ENCODE measurements around the gene HOXC6. TPM values are rescaled to one million over a fixed set of nuclear protein-coding genes. Genes with fewer than 3 reads are reported as not detected.
A peak's percentile ranks its signal among the peaks of the same experiment; 100 is the strongest.

HOXC6 gene
- total and polyA plus RNA-seq, 2 of the 8 experiments (the other 6 are each of a cell fraction or from before 2014, with no cell fraction given): not detected

DNA sequence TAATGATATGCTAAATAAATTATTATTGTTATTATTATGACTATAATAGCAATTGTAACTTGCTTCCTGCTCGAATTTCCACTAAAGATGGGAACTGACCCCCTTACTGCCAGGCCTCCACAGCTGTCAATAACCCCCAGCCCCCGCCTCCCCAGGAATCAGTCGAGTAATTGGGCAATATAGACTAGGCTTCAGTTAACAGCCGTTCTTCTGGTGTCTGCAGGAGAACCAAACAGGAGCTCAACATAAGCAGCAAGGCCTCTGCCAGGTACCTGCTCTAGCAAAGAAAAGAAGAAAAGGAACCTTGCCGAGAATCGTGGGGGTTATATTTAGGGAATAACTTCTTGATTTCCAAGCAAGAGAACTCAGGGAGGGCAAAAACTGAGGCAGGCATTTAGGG, 47.2 kb downstream of the HOXC6 start:
- Histone ChIP-seq H3K79me1 (ENCODE audit: low read depth, low read length) (no peaks in the 10 kb centered on the region), H3K23me2 (ENCODE audit: low read depth, low read length) (no peaks in the 10 kb centered on the region), H3K9ac (replicated peaks in 1 of 4; ENCODE audit: extremely low read depth in 1 of 4, low read depth in 3 of 4, low read length in 3 of 4) (no peak overlapping the region), H2AFZ (ENCODE audit: low read length) (no peak overlapping the region), H4K5ac (ENCODE audit: insufficient read length, low read depth, low read length) (no peak overlapping the region), H3K18ac (ENCODE audit: extremely low read depth, low read length) (no peak overlapping the region), H3K56ac (replicated peaks; ENCODE audit: insufficient read length, low read depth, low read length) (no peak overlapping the region), H3K9me3 (ENCODE audit: insufficient read depth in 2 of 2, low read depth in 1 of 2, low read length in 1 of 2) (no peaks in the 10 kb centered on the region), H3K4me3 (ENCODE audit: extremely low read depth in 1 of 4, insufficient read depth in 2 of 4, low read depth in 3 of 4, low read length in 4 of 4) (peak overlapping the region in 1 of 4 experiments; percentile 25; a peak in 1 of 8 replicates), H2AK5ac (ENCODE audit: low read depth, low read length) (no peak overlapping the region), H4K8ac (ENCODE audit: extremely low read depth, insufficient read depth, low read length) (no peak overlapping the region), H2BK5ac (ENCODE audit: low read depth, low read length) (no peak overlapping the region), H3K27ac (ENCODE audit: low read depth, low read length) (no peak overlapping the region), H3K36me3 (ENCODE audit: control insufficient read depth in 2 of 4, insufficient read depth in 4 of 4, low read length in 3 of 4) (no peaks in the 10 kb centered on the region), H2BK12ac (ENCODE audit: low read depth, low read length) (no peak overlapping the region; the same call in 1 of the 2 replicates), H4K20me1 (replicated peaks in 1 of 2; ENCODE audit: control insufficient read depth in 1 of 2, insufficient read depth in 2 of 2, low read length in 2 of 2) (no peaks in the 10 kb centered on the region), H3K27me3 (replicated peaks in 1 of 4; ENCODE audit: control insufficient read depth in 3 of 4, extremely low read depth in 1 of 4, insufficient read depth in 3 of 4, low read length in 3 of 4) (peaks cover 31 to 65% (median 52%) of the 10 kb centered on the region in 4 experiments), H3K79me2 (ENCODE audit: control insufficient read depth in 1 of 2, insufficient read depth in 2 of 2, low read length in 2 of 2) (no peaks in the 10 kb centered on the region), H3K4ac (replicated peaks; ENCODE audit: insufficient read length, low read depth, low read length) (no peak overlapping the region), H2BK15ac (ENCODE audit: low read length) (no peak overlapping the region), H3K23ac (ENCODE audit: insufficient read length) (no peak overlapping the region), H2BK120ac (replicated peaks; ENCODE audit: low read depth, low read length) (no peak overlapping the region), H4K91ac (replicated peaks; ENCODE audit: insufficient read length, low read length) (no peak overlapping the region), H2BK20ac (ENCODE audit: low read length) (0 out of 2 replicates have a peak overlapping the region, but pooled peaks have one; percentile 29), H3K4me1 (replicated peaks in 1 of 4; ENCODE audit: control insufficient read depth in 3 of 4, insufficient read depth in 4 of 4, low read length in 3 of 4) (peaks cover 5 to 13% (median 8%) of the 10 kb centered on the region in 4 experiments; a peak in 6 of 7 replicates), H3K4me2 (ENCODE audit: insufficient read depth in 1 of 2, low read depth in 2 of 2, low read length in 2 of 2) (peak overlapping the region in 1 of 2 experiments; percentile 11; a peak in 1 of 4 replicates), H3K14ac (ENCODE audit: insufficient read length) (no peak overlapping the region)
- no peak for DNase-seq (ENCODE audit: low read depth in 1 of 2, low spot score in 2 of 2)
- POLR2A ChIA-PET (ENCODE audit: partially characterized antibody): interaction anchor here (0.5 to 0.7 kb wide), 3 partner anchors 17 to 99 kb away, joined by 4 to 5 read pairs (median 5); no protein-coding TSS in a partner anchor
- CTCF ChIA-PET (ENCODE audit: partially characterized antibody): interaction anchor here (0.7 to 1.6 kb wide), 7 partner anchors 14 to 133 kb away, joined by 3 to 6 read pairs (median 4); partner anchors contain the start of gene HOXC4
- FAIRE-seq: no peak
- WGBS, 2 experiments (ENCODE audit: extremely low coverage in 1 of 2, insufficient coverage in 1 of 2, insufficient read length in 1 of 2, insufficient replicate concordance in 2 of 2, low coverage in 1 of 2, low lambda C conversion rate in 2 of 2, missing lambda C conversion rate in 1 of 2): 24% methylated on average over 6 of the region's 6 CpGs; no CpG with 5 or more reads in 1 of the 2 experiments
- TF ChIP-seq EGR1 (IDR thresholded peaks at IDR 0.05; ENCODE audit: borderline replicate concordance, low read depth, low read length): no peak
- TF ChIP-seq KDM1A (IDR thresholded peaks at IDR 0.05; ENCODE audit: borderline replicate concordance, low read length): no peak
- no peak for TF ChIP-seq MAFK (IDR thresholded peaks at IDR 0.05; ENCODE audit: low read depth, low read length)
- TF ChIP-seq CHD2 (IDR thresholded peaks at IDR 0.05; ENCODE audit: low read length): no peak
- no peak for TF ChIP-seq JUND (IDR thresholded peaks at IDR 0.05; ENCODE audit: low read length)
- no peak for TF ChIP-seq ZNF274 (IDR thresholded peaks at IDR 0.05; ENCODE audit: borderline replicate concordance, extremely low read depth, low read length)
- no peak for TF ChIP-seq RBBP5 (IDR thresholded peaks at IDR 0.05; ENCODE audit: borderline replicate concordance, low read depth, low read length)
- TF ChIP-seq CBX5 (IDR thresholded peaks at IDR 0.05; ENCODE audit: low read depth, low read length): no peak
- no peak for TF ChIP-seq POLR2A (IDR thresholded peaks at IDR 0.05; ENCODE audit: control extremely low read depth in 1 of 2, low read depth in 2 of 2, low read length in 2 of 2)
- TF ChIP-seq NRF1 (IDR thresholded peaks at IDR 0.05; ENCODE audit: low read depth, low read length): no peak
- TF ChIP-seq SIRT6 (IDR thresholded peaks at IDR 0.05; ENCODE audit: low read length): no peak
- no peak for TF ChIP-seq SUZ12 (IDR thresholded peaks at IDR 0.05; ENCODE audit: low read length)
- no peak for TF ChIP-seq TCF12 (IDR thresholded peaks at IDR 0.05; ENCODE audit: low read depth, low read length)
- TF ChIP-seq, protein P1, sequence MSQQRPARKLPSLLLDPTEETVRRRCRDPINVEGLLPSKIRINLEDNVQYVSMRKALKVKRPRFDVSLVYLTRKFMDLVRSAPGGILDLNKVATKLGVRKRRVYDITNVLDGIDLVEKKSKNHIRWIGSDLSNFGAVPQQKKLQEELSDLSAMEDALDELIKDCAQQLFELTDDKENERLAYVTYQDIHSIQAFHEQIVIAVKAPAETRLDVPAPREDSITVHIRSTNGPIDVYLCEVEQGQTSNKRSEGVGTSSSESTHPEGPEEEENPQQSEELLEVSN (IDR thresholded peaks at IDR 0.05): no peak
- no peak for TF ChIP-seq SIX5 (IDR thresholded peaks at IDR 0.05; ENCODE audit: low read depth, low read length)

All from H1 (cell line).